GM21723 (cell line): ENCODE data around the gene CRYL1.

Source experiments
- ATAC-seq: cut with Tn5 transposase; IDR thresholded peaks from one replicate; pipeline ENCODE4 v1.9.1; 2021; ENCODE audit warnings: mild to moderate bottlenecking, moderate library complexity; ENCODE audit not compliant: unreplicated experiment

CRYL1 gene

DNA sequence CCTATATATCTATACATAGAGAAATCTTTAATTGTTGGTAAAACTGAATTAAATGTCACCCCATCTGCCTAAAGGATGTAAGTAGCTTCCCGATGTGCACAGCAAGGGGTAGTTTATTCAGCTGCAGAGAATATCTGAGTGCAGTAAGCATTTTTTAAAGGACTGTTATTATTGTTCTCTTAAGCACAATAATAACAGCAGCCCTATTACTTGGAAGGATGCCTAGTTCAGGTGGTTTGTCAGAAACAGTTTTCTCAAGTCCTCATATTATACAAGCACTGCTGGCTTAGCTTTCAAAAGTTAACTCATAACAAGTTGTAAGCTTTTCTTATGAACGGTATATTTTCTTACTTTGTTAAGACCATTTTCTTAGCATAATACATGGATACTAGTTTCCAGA is 142.6 kb downstream of the CRYL1 start:
- no peak for ATAC-seq

GRCh38 chr13:20381401-20381800 is 144.3 kb downstream of the CRYL1 start:
- ATAC-seq: no peak

DNA sequence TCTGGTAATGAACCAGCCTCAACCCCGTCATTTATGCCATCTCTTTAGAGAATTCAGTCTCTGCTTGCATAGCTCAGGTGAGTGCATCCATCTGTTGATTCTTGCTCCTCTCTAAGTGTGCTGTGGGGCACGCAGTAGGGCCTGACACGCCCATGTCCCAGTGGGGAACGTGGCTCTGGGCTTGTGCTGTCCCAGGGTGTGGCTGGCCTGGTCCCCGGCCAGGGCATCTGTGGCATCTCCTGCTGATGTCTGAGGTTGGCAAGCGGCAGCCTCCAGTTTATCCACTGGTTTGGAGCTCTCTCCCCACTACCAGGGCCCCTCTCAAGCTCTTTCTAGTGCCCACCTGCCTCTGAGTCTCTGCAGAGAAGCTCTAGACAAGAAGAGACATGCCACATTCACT is 146.9 kb downstream of the CRYL1 start:
- ATAC-seq: no peak

- ATAC-seq: no peak
Measured at GRCh38 chr13:20377720-20378119, 147.9 kb downstream of the CRYL1 start.

DNA sequence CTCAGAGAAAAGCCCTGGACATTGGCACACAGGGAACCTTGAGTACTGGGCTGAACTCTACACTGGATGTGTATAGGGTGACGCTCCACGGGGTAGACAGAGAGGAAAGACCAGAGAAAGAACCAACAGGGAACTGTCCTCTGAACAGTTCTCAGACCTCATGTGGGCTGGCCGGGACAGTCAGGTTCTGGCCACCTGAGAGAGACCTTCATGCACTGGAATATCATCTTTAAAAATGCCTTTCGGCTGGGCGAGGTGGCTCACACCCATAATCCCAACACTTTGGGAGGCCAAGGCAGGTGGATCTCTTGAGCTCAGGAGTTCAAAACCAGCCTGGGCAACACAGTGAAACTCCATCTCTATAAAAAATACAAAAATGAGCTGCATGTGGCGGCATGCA is 149.8 kb downstream of the CRYL1 start:
- no peak for ATAC-seq

- ATAC-seq: no peak
Measured at GRCh38 chr13:20373861-20374260, 151.8 kb downstream of the CRYL1 start.

GRCh38 chr13:20371825-20372224 is 153.8 kb downstream of the CRYL1 start:
- ATAC-seq: no peak

DNA sequence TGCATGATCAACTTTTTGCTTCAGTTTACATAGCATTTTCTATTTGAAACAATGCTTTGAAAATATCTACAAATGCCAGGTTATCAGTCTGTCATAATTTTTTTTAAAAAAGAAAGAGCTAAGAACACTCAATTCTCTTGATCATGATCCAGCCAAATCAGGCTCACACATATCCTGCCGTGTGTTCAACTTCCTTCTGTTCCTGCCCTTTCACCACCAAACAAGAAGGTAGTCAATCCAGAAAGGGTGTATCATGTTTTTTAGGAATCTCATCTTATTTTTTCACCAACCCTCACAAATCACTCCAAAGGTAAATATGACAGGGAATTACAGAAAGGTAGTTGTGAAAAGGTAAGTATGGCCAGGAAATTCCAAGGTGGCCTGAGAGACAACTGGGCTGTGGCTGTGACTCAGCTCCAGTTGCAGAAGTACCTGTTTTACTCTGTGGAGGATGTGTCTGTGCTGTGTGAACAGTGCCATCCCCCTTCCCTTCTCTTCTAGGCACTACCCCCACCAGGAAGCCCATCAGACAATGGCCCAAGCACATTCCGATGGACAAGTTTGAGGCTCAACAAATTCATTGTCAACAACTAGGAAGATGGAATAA is 154.7 kb downstream of the CRYL1 start:
- no peak for ATAC-seq

DNA sequence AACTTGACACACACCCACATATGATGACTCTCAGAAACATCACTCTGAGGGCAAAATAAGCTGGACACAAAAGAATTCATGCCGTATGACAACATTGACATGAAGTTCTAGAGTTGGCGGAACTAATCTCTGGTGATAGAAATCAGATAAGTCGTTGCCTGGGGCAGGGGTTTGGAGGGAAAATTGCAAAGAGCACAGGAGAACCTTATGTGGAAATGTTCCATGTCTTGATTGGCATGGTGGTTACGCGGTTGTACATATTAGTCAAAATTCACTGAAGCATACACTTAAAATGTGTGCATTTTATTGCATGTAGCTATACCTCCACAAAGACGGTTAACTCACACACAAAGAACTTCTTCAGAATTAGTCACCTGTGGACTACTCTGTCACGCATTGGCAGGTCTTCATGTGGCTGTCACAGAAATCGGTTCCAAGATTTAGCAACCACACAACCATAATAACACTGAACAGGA is 155.7 kb downstream of the CRYL1 start:
- no peak for ATAC-seq

- no peak for ATAC-seq
Measured at GRCh38 chr13:20366056-20366455, 159.6 kb downstream of the CRYL1 start.

- no peak for ATAC-seq
Measured at GRCh38 chr13:20363603-20364002, 162.1 kb downstream of the CRYL1 start.

DNA sequence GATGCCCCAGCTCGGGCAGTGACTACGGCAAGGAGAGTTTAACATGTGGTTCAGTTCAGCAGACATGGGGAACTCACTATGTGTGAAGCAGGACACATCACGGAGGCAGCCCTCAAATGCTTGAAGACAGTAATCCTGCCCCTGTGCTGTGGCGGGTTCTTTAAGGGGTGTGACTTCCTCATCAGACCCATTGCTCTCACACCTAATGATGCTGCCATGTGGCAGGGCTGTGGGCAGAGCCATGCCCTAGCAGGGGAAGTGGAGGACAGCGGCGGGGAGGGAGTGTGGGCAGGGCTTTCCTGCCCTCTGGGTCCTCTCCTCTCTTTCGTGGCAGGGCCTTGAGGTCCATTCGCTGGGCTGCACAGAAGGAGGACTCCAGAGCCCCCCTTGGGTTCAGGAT is 162.5 kb downstream of the CRYL1 start:
- no peak for ATAC-seq

DNA sequence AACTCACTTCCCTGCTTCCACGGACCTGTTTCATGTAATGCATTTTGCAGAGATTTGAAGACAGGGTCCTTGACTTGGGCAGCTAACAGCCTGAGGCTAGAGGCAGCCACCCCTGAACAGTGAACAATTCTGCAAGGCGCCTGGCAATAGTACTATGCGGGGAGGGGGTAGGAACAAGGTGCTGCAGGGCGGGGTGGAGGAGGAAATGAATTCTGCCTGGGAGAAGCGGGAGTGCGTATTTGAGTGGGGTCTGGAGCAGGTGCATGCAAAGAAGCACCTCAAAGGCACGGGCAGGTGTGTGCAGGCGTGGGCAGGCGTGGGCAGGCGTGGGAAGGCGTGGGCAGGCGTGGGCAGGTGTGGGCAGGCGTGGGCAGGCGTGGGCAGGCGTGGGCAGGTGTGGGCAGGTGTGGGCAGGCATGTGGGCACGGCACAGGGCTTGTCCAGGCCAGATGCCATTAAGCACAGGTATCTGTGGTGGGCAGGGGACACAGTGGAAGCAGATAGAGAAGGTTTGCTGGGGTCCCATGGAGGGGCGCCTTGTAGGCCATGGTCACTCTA is 163.1 kb downstream of the CRYL1 start:
- no peak for ATAC-seq

GRCh38 chr13:20360835-20361412 is 164.7 kb downstream of the CRYL1 start:
- no peak for ATAC-seq

DNA sequence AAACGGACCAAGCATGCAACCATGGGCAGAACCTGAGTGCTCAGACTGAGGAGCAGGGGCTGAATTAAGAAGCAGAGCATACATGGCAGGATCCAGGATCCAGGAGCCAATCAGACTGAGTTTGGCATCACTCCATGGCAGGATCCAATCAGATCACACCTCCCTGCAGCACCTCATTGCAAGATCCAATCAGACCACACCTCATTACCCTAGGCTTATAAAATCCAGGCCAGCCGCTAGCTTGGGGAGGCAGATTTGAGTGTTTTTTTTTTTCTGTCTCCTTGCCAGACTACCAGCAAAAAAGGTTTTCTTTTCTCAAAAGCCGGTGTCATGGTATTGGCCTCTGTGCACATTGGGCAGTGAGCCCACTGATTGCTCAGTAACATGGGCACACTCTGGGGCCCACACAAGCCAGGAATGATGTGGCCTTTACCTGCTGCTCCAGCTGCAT is 165.6 kb downstream of the CRYL1 start:
- ATAC-seq: no peak

DNA sequence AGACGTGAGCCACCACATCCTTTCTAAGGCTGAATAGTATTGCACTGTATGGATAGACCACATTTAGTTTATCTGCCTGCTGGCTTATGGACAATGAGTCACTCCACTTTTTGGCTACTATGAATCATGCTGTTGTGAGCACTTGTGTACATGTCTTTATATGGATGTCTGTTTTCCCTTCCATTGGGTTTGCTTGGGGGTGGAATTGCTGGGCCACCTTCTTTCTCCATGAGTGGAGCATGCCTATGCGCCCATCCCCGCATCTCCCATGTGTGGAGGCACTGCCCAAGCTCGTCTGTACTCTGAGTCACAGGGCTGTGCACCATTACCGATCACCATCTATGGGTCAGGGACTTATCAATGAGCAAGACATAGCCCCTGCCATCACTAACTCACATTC is 166.3 kb downstream of the CRYL1 start:
- no peak for ATAC-seq

DNA sequence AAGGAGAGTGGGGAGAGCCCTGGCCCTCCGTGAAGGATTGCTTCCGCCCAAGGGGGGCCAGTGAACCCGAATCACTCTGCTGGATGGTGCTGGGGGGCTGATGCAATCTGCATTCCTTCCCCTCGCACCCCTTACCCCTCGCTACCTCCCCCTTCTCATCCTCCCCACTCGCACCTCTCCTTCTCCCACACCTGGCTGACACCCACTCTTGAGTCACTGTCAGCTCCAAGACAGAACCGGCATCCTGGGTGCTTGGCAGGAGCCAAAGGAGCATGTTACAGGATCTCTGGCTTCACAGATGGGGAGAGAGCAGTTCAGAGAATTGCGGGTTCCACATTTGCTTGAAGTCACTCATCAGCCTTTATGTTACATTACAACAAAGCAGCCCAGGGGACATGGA is 167.6 kb downstream of the CRYL1 start:
- no peak for ATAC-seq

DNA sequence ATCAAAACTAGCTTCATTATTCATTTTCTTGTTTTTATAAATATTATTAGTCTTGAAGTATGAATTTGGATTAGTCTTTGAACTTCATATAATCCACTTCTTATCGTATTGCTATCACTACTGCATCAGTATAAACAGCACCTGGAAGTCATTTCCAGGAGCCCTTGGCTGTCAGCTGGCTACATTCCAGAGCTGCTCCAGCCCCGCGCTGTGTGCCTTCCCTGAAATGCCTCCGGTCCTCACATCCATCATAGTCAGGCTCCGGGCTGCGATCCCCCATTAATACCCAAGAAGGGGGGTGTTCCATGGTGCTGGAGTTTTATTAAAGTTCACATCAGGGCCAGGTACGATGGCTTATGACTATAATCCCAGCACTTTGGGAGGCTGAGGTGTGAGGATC is 169.2 kb downstream of the CRYL1 start:
- no peak for ATAC-seq

GRCh38 chr13:20354722-20355121 is 170.9 kb downstream of the CRYL1 start:
- ATAC-seq: no peak

- ATAC-seq: no peak
Measured at GRCh38 chr13:20353973-20354372, 171.7 kb downstream of the CRYL1 start.
